Skeletal muscle cell (primary cell): ENCODE measurements around the gene AQP4.

Experiments
- DNase-seq: peaks from one replicate; pipeline ENCODE4 v3.0.0-alpha.2; 2010; ENCODE audit warnings: low read depth
- H3K4me3 ChIP-seq: 2 replicates; pipeline ENCODE4 v1.5.1; 2011; ENCODE audit warnings: low read depth, mild to moderate bottlenecking, control low read depth, low read length, moderate library complexity

The AQP4 gene, protein sequence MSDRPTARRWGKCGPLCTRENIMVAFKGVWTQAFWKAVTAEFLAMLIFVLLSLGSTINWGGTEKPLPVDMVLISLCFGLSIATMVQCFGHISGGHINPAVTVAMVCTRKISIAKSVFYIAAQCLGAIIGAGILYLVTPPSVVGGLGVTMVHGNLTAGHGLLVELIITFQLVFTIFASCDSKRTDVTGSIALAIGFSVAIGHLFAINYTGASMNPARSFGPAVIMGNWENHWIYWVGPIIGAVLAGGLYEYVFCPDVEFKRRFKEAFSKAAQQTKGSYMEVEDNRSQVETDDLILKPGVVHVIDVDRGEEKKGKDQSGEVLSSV

GRCh38 chr18:26865557-26865956 is at the start of gene AQP4:
Gene AQP4, minus strand, starts transcription at chr18:26865707. Its CDS starts 18 bp downstream, at chr18:26865689.
- no peak within 1 kb of the TSS for H3K4me3 ChIP-seq
- DNase-seq: no peak

- DNase-seq: no peak
- no peak overlapping the region for H3K4me3 ChIP-seq
Observed at GRCh38 chr18:26911840-26912239, 46.3 kb upstream of the AQP4 start.

- DNase-seq: no peak
- no peak overlapping the region for H3K4me3 ChIP-seq
Observed at GRCh38 chr18:26909599-26910290, 44.2 kb upstream of the AQP4 start.

GRCh38 chr18:26908906-26909305 is 43.4 kb upstream of the AQP4 start:
- no peak for DNase-seq
- no peak overlapping the region for H3K4me3 ChIP-seq

DNA sequence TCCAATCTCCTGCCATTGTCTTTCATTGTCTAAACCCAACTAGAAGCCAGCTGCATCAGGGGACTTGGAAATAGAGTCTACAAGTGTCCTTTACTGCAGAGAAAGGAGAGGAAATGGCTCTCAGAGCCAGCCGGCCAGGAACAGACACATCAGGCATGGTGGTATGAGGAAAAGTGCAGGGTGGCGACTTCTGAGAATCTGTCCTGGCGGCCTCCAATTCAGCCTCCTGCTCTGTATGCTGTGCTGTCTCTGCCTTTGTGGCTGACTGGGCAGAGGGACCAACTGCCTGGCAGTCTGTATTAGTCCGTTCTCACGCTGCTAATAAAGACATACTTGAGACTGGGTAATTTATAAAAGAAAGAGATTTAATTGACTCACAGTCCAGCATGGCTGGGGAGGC is 36.8 kb upstream of the AQP4 start:
- H3K4me3 ChIP-seq: no peak overlapping the region
- DNase-seq: no peak

GRCh38 chr18:26901020-26901419 is 35.5 kb upstream of the AQP4 start:
- DNase-seq: no peak
- H3K4me3 ChIP-seq: no peak overlapping the region

DNA sequence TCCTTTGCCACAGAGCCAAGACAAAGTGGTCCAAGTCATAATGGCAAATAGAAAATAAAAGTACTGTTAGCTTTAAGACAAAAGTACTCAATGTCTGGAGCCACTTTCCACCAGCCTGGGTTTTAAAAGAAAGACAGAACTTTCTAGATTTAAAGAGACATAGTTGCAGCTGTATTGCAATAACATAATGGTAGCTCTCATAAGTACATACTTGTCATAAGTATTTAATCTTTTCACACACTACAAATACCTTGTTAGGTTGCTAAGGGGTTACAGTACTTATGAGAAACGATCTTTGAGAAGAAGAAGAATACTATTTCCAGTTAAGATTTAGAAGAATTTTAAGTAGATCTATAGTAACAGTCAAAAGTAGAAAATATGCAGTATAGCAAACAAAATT is 28.9 kb upstream of the AQP4 start:
- no peak for DNase-seq
- no peak overlapping the region for H3K4me3 ChIP-seq

DNA sequence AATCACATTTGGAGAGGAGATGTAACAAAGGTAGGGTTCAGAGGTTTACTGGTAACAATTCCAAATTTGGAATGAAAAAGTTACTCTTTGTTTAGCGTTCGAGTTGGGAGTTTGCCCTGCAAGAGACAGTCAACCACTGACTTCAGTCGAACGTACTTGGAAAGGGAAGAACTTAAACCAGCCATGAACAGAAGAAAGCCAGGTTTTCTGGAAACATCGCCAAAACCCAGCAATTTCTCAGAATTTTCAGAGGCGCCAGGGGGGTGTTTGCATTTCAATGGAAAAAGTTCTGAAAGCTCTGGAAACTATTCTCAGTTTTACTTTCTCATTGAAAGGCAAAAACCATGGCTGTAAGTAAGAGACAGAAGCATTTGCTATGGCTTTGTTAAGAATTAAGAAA is 28.5 kb upstream of the AQP4 start:
- no peak overlapping the region for H3K4me3 ChIP-seq
- no peak for DNase-seq

GRCh38 chr18:26888259-26888658 is 22.8 kb upstream of the AQP4 start:
- DNase-seq: no peak
- no peak overlapping the region for H3K4me3 ChIP-seq

DNA sequence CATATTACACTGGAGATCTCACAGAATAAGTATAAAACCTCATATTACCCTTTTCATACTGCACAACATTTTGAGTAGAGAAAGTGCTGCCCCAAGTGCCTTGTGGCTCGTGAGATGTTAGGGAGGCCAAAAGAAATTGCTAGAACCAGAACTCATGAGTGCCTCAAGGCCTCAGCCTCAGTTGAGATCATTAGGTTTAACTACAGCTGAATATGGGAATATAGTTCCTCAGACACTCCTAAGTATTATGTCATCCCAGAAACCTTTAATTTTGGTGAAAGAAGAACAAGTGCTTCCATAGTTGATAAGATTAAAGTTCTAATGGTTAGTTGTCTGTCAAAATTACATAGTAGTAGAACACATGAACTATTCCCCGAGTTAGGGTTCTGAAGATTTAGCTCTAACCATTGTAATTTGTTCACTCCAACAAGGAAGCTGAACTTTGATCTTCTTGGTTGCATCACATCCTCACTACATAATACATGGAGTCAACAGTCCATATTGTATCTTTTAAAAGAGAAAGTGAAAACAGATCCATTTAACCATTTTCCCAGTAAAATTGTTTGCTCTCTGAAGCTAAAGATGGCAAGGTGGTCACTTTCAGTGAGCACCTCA is 9.6 kb upstream of the AQP4 start:
- DNase-seq: no peak
- no peak overlapping the region for H3K4me3 ChIP-seq

DNA sequence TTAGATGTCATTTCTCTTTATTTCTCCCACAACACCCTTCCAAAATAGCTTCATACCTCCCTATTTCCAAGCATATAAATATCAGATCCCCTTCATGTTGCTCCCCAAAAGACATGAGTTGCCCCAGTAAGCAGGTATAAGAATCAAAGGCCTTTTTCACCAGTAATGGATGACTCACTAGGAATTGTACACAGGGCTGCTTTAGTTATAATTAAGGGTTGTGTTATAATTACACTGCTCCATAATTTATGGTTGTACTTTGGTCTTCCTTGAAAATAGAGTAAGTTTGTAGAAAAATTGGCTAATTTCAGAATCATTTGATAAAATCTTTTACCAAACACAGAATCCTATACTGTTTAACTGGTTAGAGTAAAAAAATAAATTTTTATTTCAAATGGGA is 8.8 kb upstream of the AQP4 start:
- H3K4me3 ChIP-seq: no peak overlapping the region
- no peak for DNase-seq

DNA sequence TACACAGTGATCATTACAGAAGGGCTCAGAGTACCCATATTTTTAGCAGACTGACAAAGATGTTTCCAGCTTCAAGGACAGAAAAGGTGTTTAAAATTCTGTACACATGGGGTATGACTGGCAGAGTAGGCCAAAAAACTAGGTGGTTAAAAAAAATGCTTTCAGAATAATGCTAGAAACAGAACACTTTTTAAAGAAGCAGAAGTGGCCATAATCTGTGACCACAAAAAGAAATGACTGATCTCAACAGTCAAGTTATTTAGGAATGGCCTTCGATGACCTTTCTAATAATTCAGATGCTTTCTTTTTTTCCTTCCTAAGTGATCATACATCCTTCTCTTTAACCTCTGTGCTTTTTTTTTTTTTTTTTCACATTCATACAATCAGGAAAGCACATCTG is 4.1 kb upstream of the AQP4 start:
- DNase-seq: no peak
- no peak overlapping the region for H3K4me3 ChIP-seq

DNA sequence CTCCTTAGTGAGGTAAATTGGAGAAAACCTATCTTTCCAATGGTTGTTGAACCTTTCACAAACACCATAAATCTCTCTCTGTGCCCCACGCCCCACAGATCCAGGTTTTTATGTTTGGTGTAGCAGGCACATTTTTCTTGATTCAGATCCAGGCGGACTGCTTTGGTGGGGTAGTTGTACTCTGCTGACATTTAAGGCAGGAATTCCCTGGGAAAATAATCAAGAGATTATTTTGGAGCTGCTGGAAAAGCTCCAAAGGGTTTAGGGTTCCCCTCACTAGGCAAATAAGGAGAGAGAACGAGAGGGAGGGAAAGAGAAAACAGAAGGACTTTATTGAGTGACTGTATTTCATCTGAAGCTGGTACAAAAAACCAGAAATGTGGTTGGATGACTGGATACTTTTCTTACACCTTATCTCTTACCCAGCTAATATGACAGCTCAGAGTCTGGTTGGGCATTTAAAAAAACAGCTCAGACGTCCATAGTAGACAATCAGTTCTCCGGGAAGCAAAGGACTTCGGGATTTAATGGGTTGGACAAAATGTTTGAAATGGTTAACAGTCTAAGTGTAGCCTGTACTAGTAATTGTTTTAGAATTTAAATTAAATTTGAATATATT is 3.6 kb upstream of the AQP4 start:
- no peak for DNase-seq
- H3K4me3 ChIP-seq: no peak overlapping the region

- no peak for DNase-seq
- H3K4me3 ChIP-seq: no peak overlapping the region
Observed at GRCh38 chr18:26867471-26867870, 2.0 kb upstream of the AQP4 start.

DNA sequence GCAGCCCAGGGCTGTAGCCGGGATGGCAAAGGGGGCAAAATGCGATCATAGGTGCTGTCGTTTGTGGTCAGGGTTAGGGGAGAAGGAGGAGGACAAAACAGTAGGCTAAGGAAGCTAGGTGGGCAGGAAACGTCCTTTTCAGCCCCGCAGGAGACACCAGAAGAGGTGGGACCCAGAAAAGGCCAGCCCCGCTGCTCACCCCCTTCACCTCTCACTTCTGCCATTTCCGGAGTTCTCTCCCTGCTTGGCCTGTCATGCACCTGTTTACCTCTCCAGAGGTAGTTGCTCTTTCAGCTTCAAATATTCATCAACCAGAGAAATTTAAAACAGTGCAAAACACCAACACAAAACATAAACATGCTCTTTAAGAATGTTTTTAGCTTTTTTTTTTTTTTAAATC is 849 bp downstream of the AQP4 start:
- no peak for DNase-seq
- H3K4me3 ChIP-seq: no peak overlapping the region

DNA sequence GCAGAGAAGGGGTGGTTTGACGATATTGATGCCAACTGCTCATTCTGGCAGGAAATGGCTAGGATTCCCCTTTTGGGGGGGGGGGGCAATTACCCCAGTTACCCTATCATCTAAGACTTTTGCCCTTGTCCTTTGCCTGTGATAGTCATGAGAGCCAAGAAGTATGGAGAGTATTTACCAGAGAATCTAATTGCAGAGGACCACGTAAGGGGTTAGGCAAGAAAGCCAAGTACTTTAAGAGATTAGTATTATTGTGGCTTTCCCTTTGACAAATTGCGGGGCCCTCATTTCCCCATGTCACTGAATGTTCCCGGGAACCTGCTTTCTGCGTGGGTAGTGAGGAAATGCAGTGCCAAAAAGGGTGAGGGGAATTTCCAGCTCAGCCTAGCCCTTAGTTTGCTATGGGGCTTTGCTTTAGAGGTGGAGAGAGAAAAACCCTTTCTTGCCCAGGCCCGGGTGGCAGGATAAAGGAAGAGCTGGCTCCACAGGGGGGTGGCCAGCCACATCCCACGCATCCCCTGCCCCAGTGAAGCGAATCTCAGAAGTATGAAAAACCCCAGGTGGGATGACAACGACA is 1.5 kb downstream of the AQP4 start:
- DNase-seq: no peak
- H3K4me3 ChIP-seq: no peak overlapping the region

DNA sequence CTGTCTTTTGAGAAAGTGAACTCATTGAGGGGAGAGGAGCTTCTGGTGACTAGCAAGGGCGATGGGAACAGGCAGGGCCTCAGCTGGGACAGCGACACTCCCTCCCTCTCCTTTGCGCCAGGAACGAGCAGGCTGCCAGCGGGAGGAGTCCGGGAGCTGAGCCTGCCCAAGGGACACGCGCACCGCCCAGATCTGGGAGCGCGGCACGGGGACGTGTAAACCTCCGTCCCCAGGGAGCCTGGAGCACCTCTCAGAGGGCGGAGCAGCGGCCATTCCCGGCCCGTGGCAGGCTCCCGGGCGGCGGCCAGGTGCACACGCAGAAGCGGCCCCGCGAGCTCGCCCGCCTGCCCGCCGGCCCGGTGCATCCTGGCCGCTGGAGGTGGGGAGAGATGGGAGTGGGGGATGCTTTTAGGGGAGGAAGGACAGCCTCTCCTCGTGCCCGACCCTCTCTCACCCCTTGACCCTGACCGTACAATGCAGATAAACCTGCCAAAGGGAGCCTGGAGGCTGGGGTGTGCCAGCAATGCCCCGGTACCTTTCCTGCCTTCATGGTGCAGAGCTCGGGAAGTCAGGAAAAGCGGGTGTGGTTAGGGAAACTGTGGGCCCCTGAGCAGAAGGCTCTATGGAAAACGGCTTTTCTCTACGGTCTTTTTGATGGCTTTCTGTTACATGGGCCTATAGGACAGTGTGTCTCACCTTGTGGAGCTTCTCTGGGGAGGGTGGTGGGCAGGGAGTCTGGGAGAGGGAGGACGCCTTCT is 2.2 kb downstream of the AQP4 start:
- H3K4me3 ChIP-seq: no peak overlapping the region
- DNase-seq: no peak

DNA sequence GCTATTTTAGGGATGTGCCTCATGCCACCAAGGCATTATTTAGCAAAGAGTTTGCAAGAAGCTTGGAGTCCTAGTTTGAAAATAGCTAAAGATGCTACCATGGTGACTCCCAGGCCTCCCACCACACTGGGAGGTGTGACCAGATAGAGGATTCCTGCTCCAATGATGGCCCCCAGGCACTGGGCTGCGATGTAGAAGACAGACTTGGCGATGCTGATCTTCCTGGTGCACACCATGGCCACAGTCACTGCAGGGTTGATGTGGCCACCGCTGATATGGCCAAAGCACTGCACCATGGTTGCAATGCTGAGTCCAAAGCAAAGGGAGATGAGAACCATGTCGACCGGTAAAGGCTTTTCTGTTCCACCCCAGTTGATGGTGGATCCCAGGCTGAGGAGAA is 3.4 kb downstream of the AQP4 start:
- no peak for DNase-seq
- no peak overlapping the region for H3K4me3 ChIP-seq

DNA sequence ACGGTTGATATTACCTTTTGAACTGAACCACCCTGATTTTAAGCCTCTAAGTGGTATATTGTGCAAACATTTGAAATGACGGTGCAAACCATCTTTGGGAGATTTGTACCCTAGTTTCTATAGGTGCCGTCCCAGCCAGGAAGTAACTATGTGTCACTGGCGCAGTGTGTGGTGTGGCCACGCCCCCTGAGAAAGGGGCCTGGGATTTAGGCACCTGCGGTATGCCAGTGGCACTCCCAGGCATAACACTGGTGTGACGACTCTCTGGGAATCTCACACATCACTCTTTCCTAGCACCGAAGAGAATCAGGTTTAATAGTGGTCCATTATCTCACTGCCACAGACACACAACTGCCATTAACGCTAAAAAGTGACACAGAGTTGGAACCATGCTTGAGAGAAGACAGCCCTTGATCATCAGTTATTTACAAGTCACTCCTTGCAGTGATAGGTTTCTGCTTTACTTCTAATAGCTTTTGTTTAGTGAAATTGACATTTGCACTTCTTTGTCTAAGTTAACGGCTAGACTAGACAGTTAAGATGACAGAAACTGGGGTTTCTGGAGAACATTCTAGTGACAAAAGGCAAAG is 11.1 kb downstream of the AQP4 start:
- no peak for DNase-seq
- H3K4me3 ChIP-seq: no peak overlapping the region
